K562 (cell line): ENCODE results near the gene PGBD1. TPM values are rescaled to one million over a fixed set of nuclear protein-coding genes. Genes with fewer than 3 reads are reported as not detected.

Experiments used
- ETS2 ChIP-seq: IDR thresholded peaks from 2 replicates; pipeline ENCODE4 v1.6.1; 2016; ENCODE audit warnings: borderline replicate concordance, missing genetic modification characterization, mild to moderate bottlenecking, moderate library complexity, missing compliant biosample characterization; ENCODE audit not compliant: poor library complexity, severe bottlenecking
- FIP1L1 ChIP-seq: fragments of 200-400 bp; formaldehyde crosslinking; IDR thresholded peaks from 2 replicates; pipeline ENCODE4 v1.6.1; 2018; ENCODE audit warnings: mild to moderate bottlenecking, low read depth, low read length; ENCODE audit not compliant: poor library complexity, severe bottlenecking
- HNRNPLL ChIP-seq: fragments of 200-400 bp; formaldehyde crosslinking; IDR thresholded peaks from 2 replicates; pipeline ENCODE4 v1.6.1; 2017; ENCODE audit warnings: low read length, low read depth, mild to moderate bottlenecking; ENCODE audit not compliant: poor library complexity, severe bottlenecking
- MAFG ChIP-seq: fragments of 450-650 bp; conservative IDR thresholded peaks from 2 replicates; pipeline ENCODE4 v1.6.1; 2016; ENCODE audit warnings: missing genetic modification characterization, missing compliant biosample characterization
- MAFK ChIP-seq: IDR thresholded peaks from 2 replicates; pipeline ENCODE4 v1.6.1; 2011; ENCODE audit warnings: low read length, improper control_type of control experiment
- MXI1 ChIP-seq: IDR thresholded peaks from 2 replicates; pipeline ENCODE4 v1.6.1; 2011; ENCODE audit warnings: low read depth, mild to moderate bottlenecking, improper control_type of control experiment, low read length
- PHF8 ChIP-seq: fragments of 200-600 bp; sonication (generic); IDR thresholded peaks from 2 replicates; pipeline ENCODE4 v1.6.1; 2012; ENCODE audit warnings: mixed run types, mild to moderate bottlenecking, inconsistent platforms, low read length, moderate library complexity, borderline replicate concordance
- SAP30 ChIP-seq: fragments of 200-600 bp; sonication (generic); IDR thresholded peaks from 2 replicates; pipeline ENCODE4 v1.6.1; 2012; ENCODE audit warnings: borderline replicate concordance, low read depth, mild to moderate bottlenecking, moderate library complexity, low read length, control low read depth, inconsistent platforms; ENCODE audit not compliant: insufficient read depth, poor library complexity, severe bottlenecking
- TRIM24 ChIP-seq, 2 experiments: fragments of 450-650 bp; IDR thresholded peaks; 2 replicates each; pipeline ENCODE4 v1.6.1; 2016
- ZBED1 ChIP-seq: IDR thresholded peaks from 2 replicates; pipeline ENCODE4 v1.6.1; 2014
- ZEB2 ChIP-seq: fragments of 450-650 bp; IDR thresholded peaks from 2 replicates; pipeline ENCODE4 v1.6.1; 2016
- ZFP30 ChIP-seq: fragments of 250-450 bp; sonication (Bioruptor Pico); IDR thresholded peaks from 2 replicates; pipeline ENCODE4 v1.8.0; 2022; ENCODE audit warnings: moderate library complexity, mild to moderate bottlenecking, inconsistent platforms, borderline replicate concordance
- ZNF445 ChIP-seq: fragments of 250-450 bp; sonication (Bioruptor Pico); IDR thresholded peaks from 2 replicates; pipeline ENCODE4 v1.4.0; 2020; ENCODE audit warnings: low read depth, mild to moderate bottlenecking, moderate library complexity
- polyA plus RNA-seq, 8 experiments: library from polyadenylated mRNA; depleted of rRNA in 4 of 8; stranded (reverse) in 5 of 8; unstranded in 3 of 8; fragments of >200 nt; fragmentation: Nextera tagmentation in 2 of 8; fragmentation: Illumina TruSeq in 1 of 8; extraction: Ambion mirVana in 2 of 8; extraction: Trizol in 1 of 8; gene quantifications; 2 replicates each; pipeline versions ENCODE4 v1.2.1 to v1.2.3, GENCODE V29; 2011 to 2014; ENCODE audit warnings: inconsistent platforms in 1 of 8, missing spikeins in 1 of 8
- total RNA-seq, 7 experiments: library from RNA; depleted of rRNA in 6 of 7; stranded (reverse); fragments of >200 nt in 6 of 7; fragmentation: Illumina TruSeq in 2 of 7; extraction: Trizol in 2 of 7; gene quantifications; 2 replicates each; pipeline versions ENCODE4 v1.2.1 to v1.2.3, GENCODE V29; 2011 to 2021; ENCODE audit warnings: low replicate concordance in 1 of 7
- TF ChIP-seq, protein P1 (sequence below): conservative IDR thresholded peaks from 2 replicates; pipeline ENCODE4 v1.6.1; 2011; ENCODE audit warnings: low read depth, mild to moderate bottlenecking, low read length; ENCODE audit not compliant: control insufficient read depth
- TF ChIP-seq, protein P2 (sequence below): fragments of 450-650 bp; conservative IDR thresholded peaks from 2 replicates; pipeline ENCODE4 v1.6.1; 2016; ENCODE audit warnings: missing genetic modification characterization, low read depth, mild to moderate bottlenecking, missing compliant biosample characterization, moderate library complexity
- TF ChIP-seq, protein P3 (sequence below): sonication (generic); formaldehyde crosslinking; IDR thresholded peaks from 2 replicates; pipeline ENCODE4 v1.8.1; 2023; ENCODE audit warnings: missing genetic modification reagents, mild to moderate bottlenecking, borderline replicate concordance

The PGBD1 gene
- total and polyA plus RNA-seq, 9 of the 15 experiments (the other 6 are each of a cell fraction or from before 2014, with no cell fraction given), result 3.3 to 9.0 (median 7.3) TPM

DNA sequence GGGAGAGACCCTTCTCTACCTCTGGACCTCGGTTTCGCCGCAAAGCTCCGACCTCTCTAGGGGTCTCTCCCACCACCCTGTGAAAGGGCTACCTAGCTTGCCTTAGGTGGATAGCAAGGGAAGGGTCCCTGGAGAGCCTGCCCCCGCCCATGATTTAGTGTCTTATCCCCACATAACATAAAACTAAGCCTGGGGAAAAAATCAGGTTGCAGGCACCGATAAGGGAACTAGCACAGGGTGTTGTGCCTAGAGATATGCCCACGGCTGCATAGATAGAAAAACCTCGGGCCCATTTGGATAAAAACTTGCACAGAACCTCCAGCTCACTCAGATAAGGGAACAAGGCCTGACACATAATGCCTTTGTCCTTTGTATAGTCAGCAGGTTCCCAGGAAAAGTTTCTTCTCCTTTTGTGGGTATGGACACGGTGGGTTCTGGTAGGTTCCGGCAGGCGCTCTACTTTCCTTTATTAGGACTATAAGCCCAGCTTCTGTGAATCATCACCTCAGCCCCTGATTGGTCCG is 53.7 kb downstream of the PGBD1 start (continued):
- peak; percentile 84 for TF ChIP-seq ZBED1
- 0 out of 2 replicates have a peak, but pooled peaks have one; percentile 13 for TF ChIP-seq ZEB2
- no peak for TF ChIP-seq ETS2 (tag)
- TF ChIP-seq, protein P1, sequence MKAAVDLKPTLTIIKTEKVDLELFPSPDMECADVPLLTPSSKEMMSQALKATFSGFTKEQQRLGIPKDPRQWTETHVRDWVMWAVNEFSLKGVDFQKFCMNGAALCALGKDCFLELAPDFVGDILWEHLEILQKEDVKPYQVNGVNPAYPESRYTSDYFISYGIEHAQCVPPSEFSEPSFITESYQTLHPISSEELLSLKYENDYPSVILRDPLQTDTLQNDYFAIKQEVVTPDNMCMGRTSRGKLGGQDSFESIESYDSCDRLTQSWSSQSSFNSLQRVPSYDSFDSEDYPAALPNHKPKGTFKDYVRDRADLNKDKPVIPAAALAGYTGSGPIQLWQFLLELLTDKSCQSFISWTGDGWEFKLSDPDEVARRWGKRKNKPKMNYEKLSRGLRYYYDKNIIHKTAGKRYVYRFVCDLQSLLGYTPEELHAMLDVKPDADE, result 0 out of 2 replicates have a peak, but pooled peaks have one; percentile 45
- TF ChIP-seq HNRNPLL, result no peak
- TF ChIP-seq, protein P2, sequence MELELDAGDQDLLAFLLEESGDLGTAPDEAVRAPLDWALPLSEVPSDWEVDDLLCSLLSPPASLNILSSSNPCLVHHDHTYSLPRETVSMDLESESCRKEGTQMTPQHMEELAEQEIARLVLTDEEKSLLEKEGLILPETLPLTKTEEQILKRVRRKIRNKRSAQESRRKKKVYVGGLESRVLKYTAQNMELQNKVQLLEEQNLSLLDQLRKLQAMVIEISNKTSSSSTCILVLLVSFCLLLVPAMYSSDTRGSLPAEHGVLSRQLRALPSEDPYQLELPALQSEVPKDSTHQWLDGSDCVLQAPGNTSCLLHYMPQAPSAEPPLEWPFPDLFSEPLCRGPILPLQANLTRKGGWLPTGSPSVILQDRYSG (tag), result peak; percentile 55; the same call in 1 of the 2 replicates
- TF ChIP-seq TRIM24 (IDR thresholded peaks at IDR 0.05), result peak; percentile 96
- TF ChIP-seq, protein P3, sequence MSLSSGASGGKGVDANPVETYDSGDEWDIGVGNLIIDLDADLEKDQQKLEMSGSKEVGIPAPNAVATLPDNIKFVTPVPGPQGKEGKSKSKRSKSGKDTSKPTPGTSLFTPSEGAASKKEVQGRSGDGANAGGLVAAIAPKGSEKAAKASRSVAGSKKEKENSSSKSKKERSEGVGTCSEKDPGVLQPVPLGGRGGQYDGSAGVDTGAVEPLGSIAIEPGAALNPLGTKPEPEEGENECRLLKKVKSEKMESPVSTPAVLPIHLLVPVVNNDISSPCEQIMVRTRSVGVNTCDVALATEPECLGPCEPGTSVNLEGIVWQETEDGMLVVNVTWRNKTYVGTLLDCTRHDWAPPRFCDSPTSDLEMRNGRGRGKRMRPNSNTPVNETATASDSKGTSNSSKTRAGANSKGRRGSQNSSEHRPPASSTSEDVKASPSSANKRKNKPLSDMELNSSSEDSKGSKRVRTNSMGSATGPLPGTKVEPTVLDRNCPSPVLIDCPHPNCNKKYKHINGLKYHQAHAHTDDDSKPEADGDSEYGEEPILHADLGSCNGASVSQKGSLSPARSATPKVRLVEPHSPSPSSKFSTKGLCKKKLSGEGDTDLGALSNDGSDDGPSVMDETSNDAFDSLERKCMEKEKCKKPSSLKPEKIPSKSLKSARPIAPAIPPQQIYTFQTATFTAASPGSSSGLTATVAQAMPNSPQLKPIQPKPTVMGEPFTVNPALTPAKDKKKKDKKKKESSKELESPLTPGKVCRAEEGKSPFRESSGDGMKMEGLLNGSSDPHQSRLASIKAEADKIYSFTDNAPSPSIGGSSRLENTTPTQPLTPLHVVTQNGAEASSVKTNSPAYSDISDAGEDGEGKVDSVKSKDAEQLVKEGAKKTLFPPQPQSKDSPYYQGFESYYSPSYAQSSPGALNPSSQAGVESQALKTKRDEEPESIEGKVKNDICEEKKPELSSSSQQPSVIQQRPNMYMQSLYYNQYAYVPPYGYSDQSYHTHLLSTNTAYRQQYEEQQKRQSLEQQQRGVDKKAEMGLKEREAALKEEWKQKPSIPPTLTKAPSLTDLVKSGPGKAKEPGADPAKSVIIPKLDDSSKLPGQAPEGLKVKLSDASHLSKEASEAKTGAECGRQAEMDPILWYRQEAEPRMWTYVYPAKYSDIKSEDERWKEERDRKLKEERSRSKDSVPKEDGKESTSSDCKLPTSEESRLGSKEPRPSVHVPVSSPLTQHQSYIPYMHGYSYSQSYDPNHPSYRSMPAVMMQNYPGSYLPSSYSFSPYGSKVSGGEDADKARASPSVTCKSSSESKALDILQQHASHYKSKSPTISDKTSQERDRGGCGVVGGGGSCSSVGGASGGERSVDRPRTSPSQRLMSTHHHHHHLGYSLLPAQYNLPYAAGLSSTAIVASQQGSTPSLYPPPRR, result 0 out of 2 replicates have a peak, but pooled peaks have one; percentile 17
- TF ChIP-seq ZFP30, result no peak
- no peak; the same call in 1 of the 2 replicates for TF ChIP-seq PHF8
- TF ChIP-seq SAP30, result peak; percentile 2
- no peak for TF ChIP-seq MAFK
- TF ChIP-seq MXI1, result peak; percentile 79
- TF ChIP-seq MAFG (tag), result peak; percentile 67; the same call in 1 of the 2 replicates
- TF ChIP-seq FIP1L1, result no peak
- no peak for TF ChIP-seq ZNF445 (CRISPR knock-in tag)
